Stomach (tissue), 4 donors: ENCODE data around the gene HOXD4.

Experiments
- CTCF ChIP-seq, 7 experiments: fragments of 450-650 bp in 4 of 7; fragments of 200-600 bp in 3 of 7; sonication (generic) in 3 of 7; IDR thresholded peaks; one replicate each; pipeline ENCODE4 v1.5.1; 2016 to 2019; ENCODE audit warnings: antibody characterized with exemption in 7 of 7, control low read depth in 2 of 7, mild to moderate bottlenecking in 1 of 7
- POLR2A ChIP-seq, 4 donors: fragments of 450-650 bp; IDR thresholded peaks; one replicate each; pipeline ENCODE4 v1.6.1; 2016; ENCODE audit warnings: antibody characterized with exemption in 4 of 4, control low read depth in 2 of 4, mild to moderate bottlenecking in 1 of 4, moderate library complexity in 1 of 4
- POLR2AphosphoS5 ChIP-seq, 3 donors: sonication (generic); formaldehyde crosslinking; IDR thresholded peaks; one replicate each; pipeline ENCODE4 v1.6.1; 2016; ENCODE audit warnings: antibody characterized with exemption in 3 of 3

- TF ChIP-seq CTCF (IDR thresholded peaks at IDR 0.05) (no peak), POLR2A (IDR thresholded peaks at IDR 0.05) (no peak), POLR2AphosphoS5 (IDR thresholded peaks at IDR 0.05) (no peak)
Observed at GRCh38 chr2:176105730-176106580, 45.4 kb upstream of the HOXD4 start.
